HG02623 (cell line): Measurements from ENCODE around the gene MACF1.
A peak's percentile ranks its signal among the peaks of the same experiment; 100 is the strongest.

Source experiments
- ATAC-seq: cut with Tn5 transposase; IDR thresholded peaks from one replicate; pipeline ENCODE4 v1.9.1; 2021; ENCODE audit warnings: moderate library complexity; ENCODE audit not compliant: unreplicated experiment

The MACF1 gene

DNA sequence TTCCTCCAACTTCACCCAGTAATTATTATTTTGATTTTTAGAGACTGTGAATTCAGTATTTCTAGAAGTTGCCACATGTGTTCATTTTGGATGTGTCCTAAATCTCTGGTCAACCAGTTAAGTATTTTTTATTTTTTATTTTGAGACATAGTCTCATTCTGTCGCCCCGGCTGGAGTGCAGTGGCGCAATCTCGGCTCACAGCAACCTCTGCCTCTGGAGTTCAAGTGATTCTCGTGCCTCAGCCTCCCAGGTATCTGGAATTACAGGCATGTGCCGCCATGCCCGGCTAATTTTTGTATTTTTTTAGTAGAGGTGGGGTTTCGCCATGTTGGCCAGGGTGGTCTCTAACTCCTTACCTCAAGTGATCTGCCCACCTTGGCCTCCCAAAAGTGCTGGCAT is 8.0 kb downstream of the MACF1 start:
- ATAC-seq = no peak

DNA sequence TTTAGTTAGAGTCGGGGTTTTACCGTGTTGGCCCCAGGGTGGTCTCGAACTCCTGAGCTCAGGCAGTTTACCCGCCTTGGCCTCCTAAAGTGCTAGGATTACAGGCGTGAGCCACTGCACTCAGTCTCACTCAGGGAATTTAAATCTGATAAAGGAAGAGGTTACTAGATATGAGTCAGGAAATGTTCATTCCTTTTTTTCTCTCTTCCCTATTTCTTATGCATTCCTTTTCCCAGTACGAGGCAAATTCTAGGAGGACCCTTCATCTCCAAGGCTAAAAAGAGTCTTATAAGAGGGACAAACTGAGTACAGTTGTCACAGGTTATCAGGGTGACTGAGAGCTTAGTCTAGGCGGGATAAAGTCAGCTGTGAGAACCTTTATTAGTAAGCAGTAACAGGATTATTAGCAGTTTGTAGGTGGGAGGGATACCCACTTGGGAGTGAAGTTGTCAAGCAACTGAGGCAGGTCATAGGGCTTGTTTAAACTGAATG is 9.1 kb downstream of the MACF1 start:
- ATAC-seq = no peak

DNA sequence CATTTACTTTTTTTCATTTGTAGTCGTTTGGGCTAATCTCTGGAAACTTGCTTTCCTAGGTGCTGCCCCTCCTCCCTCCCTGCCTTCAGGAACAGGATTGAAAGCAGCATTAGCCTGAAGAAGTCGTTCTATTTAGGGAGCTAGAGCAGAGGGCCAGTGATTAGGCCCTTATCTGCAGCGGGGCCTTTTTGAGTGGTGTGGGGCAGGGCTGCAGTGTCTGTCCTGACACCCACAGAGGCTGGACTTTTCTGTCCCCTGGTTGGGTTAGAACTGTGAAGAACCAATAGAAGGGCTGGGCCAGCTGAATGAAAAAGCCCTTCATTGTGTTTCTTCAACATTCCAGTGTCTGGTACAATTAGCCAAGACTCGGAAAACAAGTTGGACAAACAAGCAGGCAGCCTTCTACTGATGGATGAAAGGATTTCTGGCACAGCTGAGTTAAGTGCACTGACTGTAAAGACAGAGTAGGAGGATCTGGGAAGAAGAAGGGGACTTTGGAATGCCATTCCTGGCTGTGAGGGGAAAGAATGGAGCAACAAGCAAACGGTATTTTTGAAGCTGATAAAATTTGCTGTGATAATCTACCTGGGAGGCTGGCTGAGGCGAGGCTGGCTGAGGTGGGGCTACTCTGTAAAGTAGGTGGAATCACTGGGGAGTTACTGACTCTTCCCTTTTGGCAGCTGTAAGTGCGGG is 9.7 kb downstream of the MACF1 start:
- no peak for ATAC-seq

DNA sequence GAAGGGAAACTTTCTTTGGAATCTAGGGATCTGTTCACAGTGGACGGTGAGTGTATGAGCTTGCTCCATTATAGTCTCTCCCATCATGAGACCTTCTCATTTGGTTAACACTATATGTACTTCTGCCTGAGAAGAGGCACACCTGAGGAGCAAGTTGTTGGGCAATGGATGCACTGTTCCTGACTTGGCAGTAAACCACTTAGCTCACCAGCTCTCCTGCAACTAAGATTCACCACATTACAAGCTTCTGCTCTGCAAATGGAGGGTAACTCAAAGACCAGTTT is 10.2 kb downstream of the MACF1 start:
- ATAC-seq = no peak

DNA sequence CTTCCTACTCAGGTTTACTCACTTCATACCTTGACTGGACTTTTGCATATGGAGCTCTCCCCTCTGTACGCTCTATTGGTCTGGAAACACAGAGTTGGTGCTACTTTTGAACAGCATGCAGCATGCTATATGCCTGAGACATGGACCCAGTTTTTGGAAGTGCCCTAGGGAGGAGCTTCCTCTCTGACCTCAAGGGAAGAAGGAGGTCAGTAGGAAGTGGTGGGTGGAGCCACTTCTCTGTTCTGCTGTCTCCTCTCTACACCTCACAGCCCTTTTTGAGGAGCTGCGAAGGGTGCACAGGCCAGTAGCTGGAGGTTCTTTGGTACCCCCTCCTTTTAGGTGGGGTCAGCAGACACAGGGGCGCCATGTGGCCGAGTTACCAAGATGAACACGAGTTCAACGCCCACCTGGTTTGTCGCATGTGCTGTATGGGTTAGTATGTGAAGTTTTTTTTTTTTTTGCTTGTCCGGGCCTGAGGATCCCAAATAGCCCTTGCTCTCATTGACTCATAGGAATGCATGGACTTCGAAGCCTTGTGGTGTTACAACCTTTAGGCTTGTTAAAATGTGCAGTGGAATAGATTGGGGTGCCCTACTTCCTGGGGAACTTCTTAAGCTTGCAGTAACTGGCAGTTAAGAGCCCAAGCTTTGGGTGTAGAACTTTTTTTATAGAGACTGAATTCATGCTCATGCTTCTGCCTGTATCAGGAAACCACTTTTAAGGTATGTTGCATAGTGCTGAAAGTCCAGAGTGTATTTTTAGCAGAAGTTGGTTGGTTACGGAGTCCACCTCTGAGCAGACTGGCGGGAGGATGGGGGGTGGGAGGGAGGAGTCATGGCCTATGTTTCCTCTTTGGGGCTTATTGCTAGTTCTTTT is 10.7 kb downstream of the MACF1 start:
- peak; percentile 41 for ATAC-seq

DNA sequence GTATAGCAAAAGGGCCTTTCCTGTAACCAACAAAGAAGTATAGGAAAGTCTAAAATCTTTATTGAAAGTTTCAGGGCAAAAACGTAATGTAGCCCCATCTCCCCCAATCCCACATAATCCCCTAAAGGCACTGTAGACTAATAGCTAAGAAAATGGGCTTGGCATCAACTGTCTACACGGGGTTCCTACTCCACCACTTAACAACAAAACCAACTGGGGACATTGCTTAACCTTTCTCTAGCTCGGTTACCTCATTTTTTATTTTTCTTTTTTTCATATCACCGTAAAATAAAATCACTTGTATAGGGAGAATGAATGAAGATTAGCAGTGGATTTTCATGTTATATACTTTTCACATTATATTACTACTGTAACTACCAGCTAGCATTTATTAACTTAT is 12.3 kb downstream of the MACF1 start:
- no peak for ATAC-seq

DNA sequence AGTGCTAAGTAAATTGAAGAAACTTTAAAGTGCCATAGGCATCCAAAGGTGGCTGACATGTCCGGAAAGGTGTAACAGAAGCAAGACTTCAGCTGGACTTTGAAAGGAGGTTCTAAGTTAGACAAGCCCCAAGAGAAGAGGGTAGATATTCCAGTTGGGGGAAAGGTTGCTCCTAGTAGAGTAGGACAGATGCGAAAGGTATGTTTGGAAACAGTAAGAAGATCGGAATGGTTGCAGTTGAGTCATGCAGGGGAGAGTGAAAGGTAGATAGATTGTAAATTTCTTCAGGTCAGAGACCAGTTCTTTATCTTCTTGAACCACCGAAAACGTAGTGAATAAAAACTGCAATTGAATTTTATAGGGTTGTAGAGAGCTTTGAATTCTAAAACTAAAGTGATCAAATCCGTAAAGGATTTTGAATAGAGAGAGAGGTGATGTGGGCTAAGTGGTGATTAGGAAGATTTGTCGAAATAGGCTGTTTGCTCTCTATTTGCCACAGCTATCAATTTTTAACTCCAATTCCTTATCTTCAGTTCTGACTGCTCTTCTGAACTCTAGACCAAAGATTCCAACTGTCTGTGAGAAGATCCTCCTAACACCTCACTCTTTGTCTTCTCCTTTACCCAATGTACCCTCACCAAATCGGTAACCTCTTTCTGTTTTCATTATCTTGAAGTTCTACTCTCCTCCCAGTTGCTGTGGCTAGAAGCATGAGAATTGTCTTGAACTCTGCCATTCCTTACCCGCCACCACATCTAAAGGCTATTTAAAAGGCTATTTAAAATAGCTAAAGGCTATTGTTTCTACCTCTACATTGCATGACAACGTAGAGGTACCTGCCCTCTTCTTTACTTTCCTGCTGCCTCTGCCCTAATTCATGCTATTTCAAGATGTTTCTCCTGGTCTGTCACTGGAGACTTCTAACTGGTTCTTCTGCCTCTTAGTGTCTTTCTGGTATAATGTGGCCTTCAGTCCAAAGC is 16.7 kb downstream of the MACF1 start:
- no peak for ATAC-seq

DNA sequence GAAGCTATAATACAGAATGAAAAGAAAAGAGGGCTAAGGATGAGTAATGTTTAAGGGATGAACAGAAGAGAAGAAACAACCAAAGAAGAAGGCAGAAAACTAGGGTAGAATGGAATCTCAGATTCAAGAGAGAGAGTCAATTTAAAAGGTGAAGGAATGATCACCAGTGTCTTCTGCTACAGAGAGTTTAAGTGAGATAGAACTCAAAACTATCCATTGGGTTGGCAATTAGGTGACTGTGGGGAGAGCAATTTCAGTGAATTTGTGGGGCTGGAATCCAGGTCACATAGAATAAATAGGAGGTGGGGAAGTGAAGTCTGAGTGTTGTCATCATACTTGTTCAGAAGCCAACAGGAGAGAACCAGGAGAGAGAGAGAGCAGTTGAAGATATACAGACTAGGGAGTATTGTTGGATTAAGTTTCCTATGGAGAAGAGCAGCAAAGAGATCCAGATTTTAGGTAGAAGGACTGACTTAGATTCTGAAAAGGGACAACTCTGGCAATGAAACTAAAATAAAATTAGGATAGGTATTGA is 19.9 kb downstream of the MACF1 start:
- no peak for ATAC-seq

DNA sequence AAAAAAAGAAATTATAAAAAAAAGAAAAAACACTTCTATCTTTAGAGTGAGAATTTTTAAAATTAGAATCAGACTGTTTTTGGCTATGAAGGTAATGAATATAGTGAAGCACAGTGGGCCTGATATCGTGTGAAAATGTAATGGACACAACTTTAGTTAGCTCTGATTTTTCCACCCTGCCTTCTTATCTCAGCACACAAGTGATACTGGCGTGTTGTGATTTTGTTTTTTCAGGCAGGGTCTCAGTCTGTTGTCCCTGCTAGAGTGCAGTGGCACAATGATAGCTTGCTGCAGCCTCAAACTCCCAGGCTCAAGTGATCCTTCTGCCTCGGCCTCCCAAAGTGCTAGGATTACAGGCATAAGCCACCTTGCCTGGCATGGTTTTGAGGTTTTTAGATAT is 22.3 kb downstream of the MACF1 start:
- ATAC-seq = no peak

DNA sequence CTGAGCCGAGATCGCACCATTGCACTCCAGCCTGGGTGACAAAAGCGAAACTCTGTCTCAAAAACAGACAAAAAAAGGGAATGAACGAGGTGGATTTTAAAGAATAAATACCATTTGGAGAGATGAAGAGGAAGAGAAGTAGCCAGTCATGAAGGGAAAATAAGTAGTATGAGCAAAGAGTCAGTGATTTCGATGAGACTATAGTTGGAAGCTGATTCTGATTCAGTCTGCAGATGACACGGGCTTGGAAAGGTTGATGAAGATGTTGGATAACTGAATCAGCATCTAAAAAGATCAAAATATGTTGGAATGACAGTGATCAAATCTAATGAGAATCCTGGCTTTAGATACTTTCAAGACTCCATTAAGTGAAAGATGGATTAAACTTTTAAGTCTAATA is 23.8 kb downstream of the MACF1 start:
- ATAC-seq = no peak

DNA sequence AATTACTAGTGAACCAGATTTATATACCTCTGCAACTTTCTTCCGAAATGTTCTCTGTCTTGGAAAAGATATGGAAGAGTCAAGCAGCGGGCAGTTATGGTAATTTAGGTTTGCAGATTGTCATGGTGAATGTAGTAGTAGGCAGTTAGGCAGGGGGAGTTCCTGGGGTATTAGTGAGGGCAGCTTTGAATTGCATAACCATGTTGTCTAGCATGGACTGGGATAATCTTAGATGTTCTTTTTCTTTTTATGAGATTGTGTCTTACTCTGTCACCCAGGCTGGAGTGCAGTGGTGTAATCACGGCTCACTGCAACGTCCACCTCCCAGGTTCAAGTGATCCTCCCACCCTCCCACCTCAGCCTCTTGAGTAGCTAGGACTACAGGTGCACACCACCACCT is 25.0 kb downstream of the MACF1 start:
- no peak for ATAC-seq

DNA sequence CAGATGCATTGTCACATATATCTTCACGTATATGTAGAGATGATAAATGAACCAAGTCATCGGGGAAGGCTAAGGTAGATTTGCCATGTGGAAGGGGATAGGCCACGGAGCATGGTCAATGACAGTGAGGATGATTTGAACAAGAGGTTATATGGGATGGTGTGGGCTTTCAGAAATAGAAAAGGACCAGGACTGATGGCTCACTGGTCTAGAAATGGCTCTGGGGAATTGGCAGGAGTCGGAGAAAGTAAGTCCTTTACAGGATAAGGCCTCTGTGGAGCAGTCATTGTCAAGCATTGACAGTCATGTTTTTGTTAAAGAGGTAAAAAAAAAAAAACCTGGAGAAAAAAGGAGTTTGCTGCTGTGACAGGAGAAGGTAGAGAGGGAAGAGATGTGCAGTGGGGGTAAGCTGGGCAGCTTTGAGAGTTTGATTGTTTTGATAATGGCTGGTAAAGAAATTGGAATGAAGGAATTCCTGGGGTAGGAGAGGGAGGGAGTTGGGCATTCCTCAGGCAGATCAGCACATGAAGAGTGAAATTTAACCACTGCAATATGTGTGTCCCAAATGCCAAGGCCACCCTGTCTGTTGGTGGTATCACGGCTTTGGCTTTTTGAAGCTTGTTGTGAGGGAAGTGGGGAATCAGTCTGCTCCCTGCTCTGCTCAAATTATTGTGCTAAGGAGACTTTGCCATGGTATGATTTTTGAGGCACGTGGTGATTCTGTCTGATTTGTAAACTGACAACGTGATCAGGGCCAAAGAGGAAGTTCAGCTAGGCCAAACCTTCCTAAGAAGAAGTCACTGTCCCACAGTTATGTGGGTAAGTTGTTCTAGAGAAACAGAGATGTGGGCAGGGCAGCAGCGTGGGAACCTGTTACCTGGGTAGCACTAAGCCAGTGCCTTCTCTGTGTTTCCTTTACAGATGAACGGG is 26.0 kb downstream of the MACF1 start:
- ATAC-seq = no peak

DNA sequence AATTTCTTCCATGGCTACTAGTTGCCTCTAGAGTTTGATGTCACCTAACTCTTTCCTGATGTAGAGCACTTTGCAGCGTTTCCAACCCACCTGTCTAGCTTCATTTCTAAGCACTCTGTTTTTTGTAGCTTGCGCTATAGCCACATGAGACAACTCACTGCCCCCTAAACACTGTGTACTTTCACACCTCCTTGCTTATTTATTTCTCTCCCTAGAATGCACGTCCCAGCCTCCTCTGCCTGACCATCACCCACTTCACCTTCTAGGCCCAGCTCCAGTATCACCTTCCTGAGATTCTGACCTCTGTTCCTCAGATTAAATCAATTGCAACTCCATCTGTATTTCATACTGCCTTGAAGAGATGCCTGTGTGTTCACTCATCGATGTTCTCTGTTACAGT is 32.5 kb downstream of the MACF1 start:
- no peak for ATAC-seq

DNA sequence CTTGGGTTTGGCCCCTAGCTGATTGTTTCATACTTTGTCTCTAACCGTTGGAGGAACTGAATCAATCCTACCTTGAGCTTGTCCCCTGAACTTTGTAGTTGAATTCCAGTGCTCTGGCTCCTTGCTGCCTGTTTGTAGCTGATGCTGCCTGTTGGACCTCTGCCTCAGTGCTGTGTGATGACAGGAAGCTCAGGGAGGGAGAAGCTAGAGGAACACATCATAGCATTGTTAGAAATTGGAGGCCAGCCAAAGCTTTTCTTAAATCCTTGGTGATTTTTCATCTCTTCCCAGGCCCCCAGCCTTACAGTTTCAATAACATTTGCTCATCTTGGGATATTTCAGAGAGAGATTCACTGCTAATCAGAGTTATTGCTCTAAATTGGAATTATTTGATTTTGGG is 34.0 kb downstream of the MACF1 start:
- ATAC-seq = no peak

DNA sequence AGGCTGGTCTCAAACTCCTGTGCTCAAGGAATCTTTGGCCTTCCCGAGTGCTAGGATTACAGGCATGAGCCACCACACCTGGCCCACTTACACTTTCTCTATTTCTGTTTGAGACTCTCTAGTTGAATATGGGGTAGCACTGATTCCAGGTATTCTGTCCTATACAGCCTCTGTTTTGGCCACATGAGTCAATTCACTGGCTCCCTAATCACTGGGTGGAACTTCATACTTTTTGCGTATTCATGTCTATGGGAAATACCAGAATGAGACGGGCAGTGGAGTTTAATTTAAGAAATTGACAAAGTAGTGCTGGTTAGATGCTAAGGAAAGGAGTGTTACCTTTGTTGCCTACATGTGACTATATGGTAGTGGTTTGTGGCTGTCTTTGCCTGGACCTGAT is 35.5 kb downstream of the MACF1 start:
- ATAC-seq = no peak

DNA sequence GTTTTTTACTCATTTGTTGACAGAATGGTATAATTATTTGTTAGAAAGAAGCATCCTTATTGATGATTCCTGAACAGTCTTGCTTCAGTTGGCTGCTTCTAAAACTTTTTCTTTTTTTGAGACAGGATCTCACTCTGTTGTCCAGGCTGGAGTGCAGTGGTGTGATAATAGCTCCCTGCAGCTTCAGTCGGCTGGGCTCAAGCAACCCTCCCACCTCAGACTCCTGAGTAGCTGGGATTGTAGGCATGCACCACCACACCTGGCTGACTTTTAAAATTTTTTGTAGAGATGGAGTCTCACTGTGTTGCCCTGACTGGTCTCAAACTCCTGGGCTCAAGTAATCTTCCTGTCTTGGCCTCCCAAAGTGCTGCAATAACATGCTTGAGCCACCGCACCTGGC is 38.8 kb downstream of the MACF1 start:
- ATAC-seq = no peak

DNA sequence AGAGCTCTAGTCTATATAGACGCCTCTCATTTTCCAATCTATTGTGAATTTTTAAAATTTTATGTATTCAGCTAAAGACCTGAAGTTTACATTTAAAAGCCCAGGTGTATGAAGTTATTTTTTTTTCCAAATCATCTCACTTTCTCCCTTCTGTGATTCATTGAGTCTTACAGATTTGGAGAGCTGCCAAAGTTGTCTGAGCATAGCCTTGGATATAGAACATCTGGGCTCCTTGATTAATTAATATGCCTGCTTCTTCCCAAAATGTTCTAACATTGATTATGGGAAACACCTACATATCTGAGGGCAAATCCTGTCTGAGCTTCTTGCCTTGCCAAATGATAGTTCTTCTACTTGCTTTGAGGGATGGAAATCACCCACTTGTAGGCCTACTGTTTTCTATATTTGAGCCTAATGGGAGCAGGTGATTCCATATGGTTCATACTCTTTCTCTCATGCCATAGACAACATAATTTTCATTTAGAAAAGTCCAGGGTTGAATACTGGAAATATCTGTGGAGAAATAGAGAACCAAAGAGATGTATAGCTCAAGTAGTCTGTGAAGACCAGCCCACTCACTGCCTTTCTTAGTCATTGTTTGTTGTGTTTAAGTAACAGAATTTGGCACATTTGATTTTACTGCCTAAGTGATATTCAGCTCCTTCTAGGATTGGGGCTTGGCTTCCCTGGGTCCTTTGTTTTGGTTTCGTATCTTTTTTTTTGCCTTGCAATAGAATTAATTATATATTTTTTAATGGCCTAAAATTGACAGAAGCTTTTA is 46.2 kb downstream of the MACF1 start:
- ATAC-seq = no peak

DNA sequence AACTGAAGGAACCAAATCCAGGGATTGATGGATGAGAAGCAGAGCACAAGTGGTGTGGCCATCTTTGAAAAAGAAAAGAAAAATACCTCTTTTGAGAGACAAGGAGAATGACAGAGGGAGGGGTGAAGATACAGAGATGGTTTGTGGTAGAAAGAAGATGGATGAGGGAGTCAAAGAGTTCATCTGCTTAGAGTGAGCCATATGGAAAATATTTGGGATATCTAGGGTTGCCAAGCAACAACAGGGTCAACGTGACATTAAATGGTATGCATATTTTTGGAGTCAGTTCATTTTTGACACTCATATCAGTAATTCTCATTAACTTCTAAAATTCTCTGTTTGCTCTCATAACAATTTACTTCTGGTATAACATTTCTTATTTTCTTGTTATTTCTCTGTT is 50.7 kb downstream of the MACF1 start:
- no peak for ATAC-seq
